Prostate gland (tissue), 2 donors: ENCODE measurements around the gene TMEM169.

ENCODE experiments used
- CTCF ChIP-seq, 4 experiments: fragments of 200-600 bp in 2 of 4; fragments of 450-650 bp in 2 of 4; sonication (generic) in 2 of 4; IDR thresholded peaks; 1 replicate in 3 of 4; 2 replicates in 1 of 4; pipeline ENCODE4 v1.5.1; 2016 to 2019; ENCODE audit warnings: antibody characterized with exemption in 4 of 4, mild to moderate bottlenecking in 2 of 4, moderate library complexity in 2 of 4
- POLR2A ChIP-seq: fragments of 450-650 bp; IDR thresholded peaks from one replicate; pipeline ENCODE4 v1.6.1; 2016; ENCODE audit warnings: antibody characterized with exemption, mild to moderate bottlenecking
- POLR2AphosphoS5 ChIP-seq: sonication (generic); formaldehyde crosslinking; IDR thresholded peaks from one replicate; pipeline ENCODE4 v1.6.1; 2017; ENCODE audit warnings: antibody characterized with exemption

- TF ChIP-seq POLR2A (no peak), CTCF (IDR thresholded peaks at IDR 0.05) (no peak), POLR2AphosphoS5 (no peak)
Observed at GRCh38 chr2:216133397-216133796, 51.7 kb downstream of the TMEM169 start.
